ENCODE results near the gene MGAT3. TPM values are rescaled to one million over a fixed set of nuclear protein-coding genes. Genes with fewer than 3 reads are reported as not detected.

The MGAT3 gene
- total and polyA plus RNA-seq, 2 of the 13 experiments (the other 11 are each of a cell fraction or from before 2014, with no cell fraction given), result 0.11 to 0.15 TPM

DNA sequence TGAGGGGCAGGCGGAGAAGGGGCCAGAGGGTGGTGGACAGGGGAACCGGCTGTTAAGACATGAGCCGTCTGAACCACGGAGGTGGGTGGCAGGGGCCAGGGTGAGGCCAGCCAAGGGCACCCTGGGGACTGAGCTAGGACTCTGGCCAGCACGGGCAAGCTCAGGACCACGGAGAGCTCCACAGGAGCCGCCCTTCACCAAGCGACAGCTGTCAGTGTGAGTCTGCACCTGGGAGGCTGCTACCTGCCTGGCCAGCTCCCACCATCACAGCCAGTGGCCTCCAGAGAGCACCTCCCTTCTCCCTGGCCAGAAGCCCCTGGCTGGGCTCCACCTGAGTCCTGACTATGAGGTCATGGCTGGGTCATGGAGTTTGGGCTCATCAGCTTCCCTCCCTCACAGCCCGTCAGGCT lies 21.6 kb downstream of the MGAT3 start (continued):
- peak; percentile 65 for TF ChIP-seq ATF3 (CRISPR knock-in tag; IDR thresholded peaks at IDR 0.05)
- TF ChIP-seq ZNF431 (CRISPR knock-in tag; IDR thresholded peaks at IDR 0.05; ENCODE audit: borderline replicate concordance, low read depth), result peak; percentile 56; the same call in 1 of the 2 replicates
- peak; percentile 28; the same call in 1 of the 2 replicates for TF ChIP-seq PITX1 (CRISPR knock-in tag; IDR thresholded peaks at IDR 0.05)
- no peak for TF ChIP-seq ZNF484 (CRISPR knock-in tag; IDR thresholded peaks at IDR 0.05; ENCODE audit: borderline replicate concordance, low read depth)
- TF ChIP-seq ZMAT3 (CRISPR knock-in tag; conservative IDR thresholded peaks at IDR 0.05), result peak; percentile 86
- 0 out of 2 replicates have a peak, but pooled peaks have one; percentile 45 for TF ChIP-seq ZNF546 (CRISPR knock-in tag; conservative IDR thresholded peaks at IDR 0.05)
- no peak for TF ChIP-seq ZFP41 (CRISPR knock-in tag; IDR thresholded peaks at IDR 0.05; ENCODE audit: borderline replicate concordance)
- TF ChIP-seq TP53 (CRISPR knock-in tag; conservative IDR thresholded peaks at IDR 0.05), result no peak
- TF ChIP-seq SMARCE1 (IDR thresholded peaks at IDR 0.05; ENCODE audit: borderline replicate concordance), result no peak
- TF ChIP-seq, protein P1, sequence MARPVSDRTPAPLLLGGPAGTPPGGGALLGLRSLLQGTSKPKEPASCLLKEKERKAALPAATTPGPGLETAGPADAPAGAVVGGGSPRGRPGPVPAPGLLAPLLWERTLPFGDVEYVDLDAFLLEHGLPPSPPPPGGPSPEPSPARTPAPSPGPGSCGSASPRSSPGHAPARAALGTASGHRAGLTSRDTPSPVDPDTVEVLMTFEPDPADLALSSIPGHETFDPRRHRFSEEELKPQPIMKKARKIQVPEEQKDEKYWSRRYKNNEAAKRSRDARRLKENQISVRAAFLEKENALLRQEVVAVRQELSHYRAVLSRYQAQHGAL (CRISPR knock-in tag; IDR thresholded peaks at IDR 0.05; ENCODE audit: not compliant biosample characterization), result no peak
- TF ChIP-seq HOMEZ (CRISPR knock-in tag; IDR thresholded peaks at IDR 0.05; ENCODE audit: low read depth), result no peak
- no peak for TF ChIP-seq ZNF180 (CRISPR knock-in tag; IDR thresholded peaks at IDR 0.05; ENCODE audit: borderline replicate concordance, low read depth)
- TF ChIP-seq AGO2 (optimal IDR thresholded peaks at IDR 0.05; ENCODE audit: low read depth, low read length), result no peak
- peak; percentile 38; the same call in 1 of the 2 replicates for TF ChIP-seq GFI1 (CRISPR knock-in tag; IDR thresholded peaks at IDR 0.05; ENCODE audit: borderline replicate concordance)
- TF ChIP-seq ZKSCAN5 (CRISPR knock-in tag; IDR thresholded peaks at IDR 0.05), result no peak
- TF ChIP-seq ZNF746 (CRISPR knock-in tag; IDR thresholded peaks at IDR 0.05), result no peak
- TF ChIP-seq, protein P2, sequence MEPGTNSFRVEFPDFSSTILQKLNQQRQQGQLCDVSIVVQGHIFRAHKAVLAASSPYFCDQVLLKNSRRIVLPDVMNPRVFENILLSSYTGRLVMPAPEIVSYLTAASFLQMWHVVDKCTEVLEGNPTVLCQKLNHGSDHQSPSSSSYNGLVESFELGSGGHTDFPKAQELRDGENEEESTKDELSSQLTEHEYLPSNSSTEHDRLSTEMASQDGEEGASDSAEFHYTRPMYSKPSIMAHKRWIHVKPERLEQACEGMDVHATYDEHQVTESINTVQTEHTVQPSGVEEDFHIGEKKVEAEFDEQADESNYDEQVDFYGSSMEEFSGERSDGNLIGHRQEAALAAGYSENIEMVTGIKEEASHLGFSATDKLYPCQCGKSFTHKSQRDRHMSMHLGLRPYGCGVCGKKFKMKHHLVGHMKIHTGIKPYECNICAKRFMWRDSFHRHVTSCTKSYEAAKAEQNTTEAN (CRISPR knock-in tag; conservative IDR thresholded peaks at IDR 0.05), result peak; percentile 63; the same call in 1 of the 2 replicates
- TF ChIP-seq, protein P3, sequence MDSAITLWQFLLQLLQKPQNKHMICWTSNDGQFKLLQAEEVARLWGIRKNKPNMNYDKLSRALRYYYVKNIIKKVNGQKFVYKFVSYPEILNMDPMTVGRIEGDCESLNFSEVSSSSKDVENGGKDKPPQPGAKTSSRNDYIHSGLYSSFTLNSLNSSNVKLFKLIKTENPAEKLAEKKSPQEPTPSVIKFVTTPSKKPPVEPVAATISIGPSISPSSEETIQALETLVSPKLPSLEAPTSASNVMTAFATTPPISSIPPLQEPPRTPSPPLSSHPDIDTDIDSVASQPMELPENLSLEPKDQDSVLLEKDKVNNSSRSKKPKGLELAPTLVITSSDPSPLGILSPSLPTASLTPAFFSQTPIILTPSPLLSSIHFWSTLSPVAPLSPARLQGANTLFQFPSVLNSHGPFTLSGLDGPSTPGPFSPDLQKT (CRISPR knock-in tag; IDR thresholded peaks at IDR 0.05; ENCODE audit: borderline replicate concordance), result no peak
- no peak for TF ChIP-seq NR2C2 (CRISPR knock-in tag; IDR thresholded peaks at IDR 0.05; ENCODE audit: borderline replicate concordance)
- TF ChIP-seq ZNF549 (CRISPR knock-in tag; IDR thresholded peaks at IDR 0.05), result no peak
- TF ChIP-seq CBFB (CRISPR knock-in tag; IDR thresholded peaks at IDR 0.05), result no peak
- TF ChIP-seq ZNF3 (CRISPR knock-in tag; IDR thresholded peaks at IDR 0.05), result no peak
- no peak for TF ChIP-seq ZNF567 (CRISPR knock-in tag; IDR thresholded peaks at IDR 0.05; ENCODE audit: borderline replicate concordance)
- peak; percentile 72; the same call in 1 of the 2 replicates for TF ChIP-seq ZNF232 (CRISPR knock-in tag; IDR thresholded peaks at IDR 0.05; ENCODE audit: borderline replicate concordance)
- no peak for TF ChIP-seq SIN3B (IDR thresholded peaks at IDR 0.05; ENCODE audit: low read length)
- TF ChIP-seq RBFOX2 (IDR thresholded peaks at IDR 0.05; ENCODE audit: low read depth, low read length), result no peak
- no peak for TF ChIP-seq MTF2 (CRISPR knock-in tag; IDR thresholded peaks at IDR 0.05; ENCODE audit: borderline replicate concordance)
- no peak for TF ChIP-seq BRD4 (CRISPR knock-in tag; IDR thresholded peaks at IDR 0.05)
